Limb (tissue), 2 donors: ENCODE measurements around the gene ERFL.
"Not testable (repeated sequence)": the region's sequence is repeated elsewhere in the genome, so short reads cannot be mapped to it uniquely, and the experiment has no call there.

Experiments used
- DNase-seq, 2 donors: peaks; one replicate each; pipeline ENCODE4 v3.0.0-alpha.2; 2016; ENCODE audit errors: extremely low spot score in 2 of 2

The ERFL gene

DNA sequence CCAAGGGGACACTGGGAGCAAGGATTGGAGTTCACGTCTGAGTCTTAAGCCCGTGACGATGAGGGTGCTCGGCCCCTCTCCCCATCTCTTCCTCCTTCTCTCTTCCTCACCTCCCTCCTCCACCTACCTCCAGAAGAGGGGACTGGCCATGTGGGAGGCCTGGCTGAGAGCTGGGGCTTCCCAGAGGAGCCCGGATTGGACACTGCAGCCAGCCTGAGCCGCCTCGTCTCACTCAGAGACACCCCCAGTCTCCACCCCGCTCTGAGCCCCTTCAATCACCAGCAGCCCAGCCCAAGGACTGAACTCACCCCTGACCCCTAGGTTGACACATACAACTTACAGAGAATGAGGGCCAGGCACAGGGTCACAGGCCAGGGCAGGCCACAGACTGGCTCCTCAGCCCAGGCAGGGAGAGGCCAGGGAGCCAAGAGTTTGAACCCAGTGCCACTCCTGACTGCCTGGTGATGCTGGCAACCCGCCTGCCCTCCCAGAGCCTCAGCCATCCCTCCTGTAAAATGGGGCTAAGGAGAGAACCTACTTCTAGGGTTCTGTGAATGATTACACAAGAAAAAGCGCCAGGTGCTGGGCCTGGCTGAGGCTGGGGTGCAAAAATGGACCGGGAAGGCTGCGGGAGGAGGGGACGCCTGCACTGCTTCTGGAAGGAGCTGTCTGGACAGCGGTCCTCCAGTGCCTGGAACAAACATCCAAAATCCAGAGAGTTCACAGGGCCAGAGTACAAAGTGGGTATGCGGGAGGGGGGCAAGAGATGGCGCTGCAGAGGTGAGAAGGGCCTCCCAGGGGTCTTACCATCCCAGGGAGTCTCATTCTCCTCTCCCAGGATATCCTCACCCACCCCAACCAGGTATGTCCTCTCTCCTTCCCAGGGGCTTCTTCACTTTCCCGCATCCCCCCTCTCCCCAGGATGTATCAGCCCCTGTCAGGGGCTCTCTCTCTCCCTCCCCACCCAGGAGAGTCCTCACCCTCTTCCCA is 50.0 kb downstream of the ERFL start:
- no peak for DNase-seq

DNA sequence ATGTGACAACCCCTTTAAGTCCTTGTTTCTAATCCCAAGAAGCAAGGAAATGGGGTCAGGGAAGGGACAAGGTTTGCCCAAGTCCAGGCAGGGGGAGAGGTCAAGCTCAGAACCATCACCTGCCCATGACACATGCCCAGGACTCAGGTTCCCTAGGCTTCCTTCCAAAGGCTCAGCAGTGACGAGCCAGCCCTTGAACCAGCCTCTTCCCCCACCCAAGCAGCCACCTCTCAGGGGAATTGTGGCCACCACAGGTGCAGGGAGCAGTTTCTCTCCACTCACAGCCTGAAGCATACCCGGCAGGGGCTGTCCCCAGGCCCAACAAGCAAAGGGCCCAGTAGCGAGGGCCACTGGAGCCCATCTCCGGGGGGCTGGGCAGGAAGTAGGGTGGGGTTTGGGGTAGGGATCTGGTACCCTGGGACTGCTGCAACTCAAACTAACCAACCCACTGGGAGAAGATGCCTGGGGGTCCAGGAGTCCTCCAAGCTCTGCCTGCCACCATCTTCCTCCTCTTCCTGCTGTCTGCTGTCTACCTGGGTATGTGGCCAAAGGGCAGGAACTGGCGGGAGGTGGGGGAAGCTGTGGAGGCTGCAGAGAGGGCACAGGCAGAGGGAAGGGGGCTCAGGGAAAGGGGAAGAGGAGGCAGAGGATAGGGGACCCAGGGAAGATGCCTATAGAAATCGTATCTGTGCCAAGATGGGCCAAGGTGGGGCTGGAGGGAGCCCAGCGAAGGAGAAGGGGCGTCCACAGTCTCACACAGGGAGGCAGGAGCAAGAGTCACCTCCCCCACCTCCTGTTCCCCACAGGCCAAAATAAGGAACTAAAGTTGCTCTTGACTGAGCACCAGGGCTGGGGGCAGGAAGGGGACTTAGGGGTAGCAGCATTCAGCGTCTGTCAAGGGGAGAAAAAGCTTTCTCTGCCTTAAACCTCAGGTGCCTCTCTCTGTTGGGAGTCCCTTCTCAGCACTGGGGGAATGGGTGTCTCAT is 51.1 kb downstream of the ERFL start, which contains the start of gene CD79A:
Gene CD79A (plus strand): TSS at position 433 of the 986 bp plus-strand sequence. CDS start 26 bp downstream, at position 459.
- no peak for DNase-seq

DNA sequence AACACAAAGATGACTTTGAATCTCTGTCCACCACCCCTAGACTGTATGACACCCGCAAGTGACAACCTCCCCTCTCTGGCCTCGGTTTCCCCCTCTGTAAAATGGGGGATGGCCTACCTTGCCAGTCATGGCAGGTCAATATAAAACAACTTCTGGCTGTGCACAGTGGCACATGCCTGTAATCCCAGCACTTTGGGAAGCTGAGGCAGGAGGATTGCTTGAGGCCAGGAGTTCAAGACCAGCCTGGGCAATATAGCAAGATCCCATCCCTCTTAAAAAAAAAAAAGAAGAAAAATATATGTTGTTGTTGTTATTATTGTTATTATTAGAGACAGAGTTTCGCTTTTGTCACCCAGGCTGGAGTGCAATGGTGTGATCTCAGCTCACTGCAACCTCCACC is 52.3 kb downstream of the ERFL start:
- DNase-seq: not testable (repeated sequence)

DNA sequence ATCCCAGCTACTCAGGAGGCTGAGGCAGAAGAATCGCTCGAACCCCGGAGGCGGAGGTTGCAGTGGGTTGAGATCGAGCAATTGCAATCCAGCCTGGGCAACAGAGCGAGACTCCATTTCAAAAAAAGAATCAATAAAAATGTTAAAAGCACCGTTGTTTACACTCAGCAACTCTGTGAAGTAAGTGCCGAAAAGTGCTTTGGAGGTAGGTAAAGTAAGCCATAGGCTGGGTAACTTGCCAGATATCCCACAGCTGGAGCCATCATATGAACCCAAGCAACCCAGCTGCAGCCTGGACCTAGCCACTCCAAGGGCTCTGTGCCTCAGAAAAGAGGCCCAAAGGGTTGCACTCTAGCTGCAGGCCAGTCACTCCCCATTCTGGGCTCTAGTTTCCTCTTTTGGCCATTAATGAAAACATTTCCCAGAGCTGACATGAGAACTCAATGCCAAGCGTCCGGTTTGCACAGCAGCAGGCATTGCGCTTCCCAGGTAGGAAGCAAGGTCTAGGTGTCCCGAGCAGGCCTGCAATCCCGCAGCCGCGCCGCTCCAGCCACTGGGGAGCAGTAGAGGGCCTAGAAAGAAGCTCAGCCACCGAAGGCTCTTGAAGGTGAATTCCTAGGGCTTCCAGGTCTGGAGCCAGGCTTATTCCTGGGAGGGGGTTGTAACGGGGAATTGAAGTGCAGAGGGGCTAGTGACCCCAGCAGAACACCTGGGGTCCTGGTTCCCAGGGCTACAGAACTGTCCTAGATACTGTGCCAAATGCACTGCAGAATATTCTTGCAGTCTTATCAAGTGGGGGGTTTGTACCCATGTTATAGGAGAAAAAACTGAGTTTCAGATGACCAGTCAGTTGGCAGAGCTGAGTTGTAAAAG is 55.2 kb downstream of the ERFL start:
- DNase-seq: peak in 1 of 2 donors; percentile 72

DNA sequence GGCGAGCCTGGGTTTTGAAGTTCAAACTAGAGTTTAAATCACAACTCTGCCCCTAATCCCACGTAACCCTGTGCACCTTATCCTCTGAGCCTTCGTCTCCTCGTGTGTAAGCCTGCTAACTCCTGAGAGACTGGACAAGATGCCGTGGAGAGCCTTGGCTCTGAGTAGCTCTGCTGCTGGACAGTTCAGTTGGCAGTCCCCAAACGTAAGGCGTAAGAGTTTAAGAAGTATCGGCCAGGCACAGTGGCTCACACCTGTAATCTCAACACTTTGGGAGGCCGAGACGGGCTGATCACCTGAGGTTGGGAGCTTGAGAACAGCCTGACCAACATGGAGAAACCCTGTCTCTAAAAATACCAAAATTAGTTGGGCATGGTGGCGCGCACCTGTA is 55.9 kb downstream of the ERFL start:
- DNase-seq: no peak

DNA sequence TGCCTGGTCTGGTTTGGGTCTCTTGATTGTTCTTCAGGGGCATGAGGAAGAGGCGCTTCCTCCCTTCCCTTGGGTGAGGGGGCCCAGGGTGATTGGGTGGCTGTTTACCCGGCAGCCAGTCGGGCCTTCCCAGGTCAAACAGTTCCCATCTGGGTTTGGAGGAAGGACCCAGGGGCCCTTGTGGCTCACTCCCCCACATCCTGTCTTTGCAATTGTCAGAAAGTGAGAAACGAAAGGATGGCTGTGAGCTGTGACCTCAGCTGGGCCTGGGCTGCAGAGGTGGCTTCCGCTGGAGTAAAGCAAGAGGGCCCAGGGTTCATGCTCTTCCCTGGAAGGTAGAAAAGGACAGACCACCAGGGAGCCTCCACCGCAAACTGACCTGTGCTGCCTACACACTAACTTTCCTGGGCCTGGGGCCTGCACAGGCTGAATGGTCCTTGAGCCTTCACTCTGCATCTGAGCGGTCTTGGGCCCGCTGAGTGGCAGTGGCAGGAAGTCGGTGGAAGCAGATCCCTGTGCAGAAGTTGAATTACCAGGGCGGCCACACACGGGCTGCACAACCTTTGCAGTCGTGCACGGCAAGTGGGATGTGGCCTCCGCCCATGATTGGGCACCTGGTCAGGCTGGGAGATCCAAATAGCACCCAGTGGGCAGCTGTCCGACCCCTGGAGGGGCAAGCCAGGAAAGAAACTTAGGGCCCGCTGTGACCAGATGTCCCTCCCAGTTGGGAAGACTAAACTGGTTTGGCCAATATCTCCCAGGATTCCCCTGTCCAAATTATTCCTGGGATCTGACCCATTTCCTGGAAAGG is 56.5 kb downstream of the ERFL start:
- no peak for DNase-seq

DNA sequence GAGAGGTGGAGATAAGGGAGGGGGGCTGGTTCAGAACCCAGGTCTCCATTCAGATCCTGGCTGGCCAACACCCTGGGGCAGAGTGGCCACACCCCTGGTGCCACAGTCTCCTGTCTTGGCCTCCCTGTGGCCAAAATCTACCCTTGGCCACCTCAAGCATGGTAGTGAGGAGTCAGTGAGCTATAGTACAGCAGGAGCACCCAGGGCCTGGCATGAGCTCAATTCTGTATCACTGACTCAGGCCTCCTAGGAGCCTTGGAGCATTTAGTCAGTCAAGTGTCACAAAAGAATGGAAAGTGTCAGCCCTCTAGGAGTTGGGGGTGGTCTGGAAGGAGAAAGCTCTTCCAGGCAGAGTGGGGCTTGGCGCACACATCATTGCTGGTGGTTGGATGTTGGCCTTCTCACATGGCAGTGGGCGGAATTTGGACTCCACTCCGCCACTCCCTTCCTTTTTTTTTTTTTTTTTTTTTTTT is 57.8 kb downstream of the ERFL start:
- DNase-seq: no peak

DNA sequence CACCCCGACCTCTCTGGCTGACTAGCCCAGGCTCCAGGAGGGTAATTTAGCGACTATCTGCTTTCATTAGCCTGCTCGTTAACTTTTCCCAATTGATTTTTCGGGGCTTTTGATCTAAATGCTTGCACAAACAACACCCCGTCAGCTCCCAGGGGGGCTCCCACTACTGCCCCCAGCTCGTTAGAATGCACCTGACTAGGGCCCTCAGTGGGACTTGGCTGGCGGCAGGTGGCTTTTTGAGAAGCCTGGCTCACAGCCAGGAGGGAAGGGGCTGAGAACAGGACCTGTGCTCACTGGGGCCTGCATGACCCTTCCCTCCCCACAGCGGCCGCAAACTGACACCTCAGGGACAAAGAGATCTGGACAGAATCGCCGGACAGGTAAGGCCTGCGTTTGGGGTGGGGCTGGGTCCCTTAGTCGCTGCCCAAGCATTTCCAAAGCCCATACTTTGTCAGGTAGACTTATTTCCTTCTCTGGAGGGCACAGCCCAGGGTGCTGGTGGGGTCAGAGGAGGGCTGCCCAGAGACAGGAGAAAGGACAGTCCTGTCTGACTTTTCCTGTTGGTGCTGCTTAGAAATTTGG is 58.8 kb downstream of the ERFL start:
- DNase-seq: no peak

DNA sequence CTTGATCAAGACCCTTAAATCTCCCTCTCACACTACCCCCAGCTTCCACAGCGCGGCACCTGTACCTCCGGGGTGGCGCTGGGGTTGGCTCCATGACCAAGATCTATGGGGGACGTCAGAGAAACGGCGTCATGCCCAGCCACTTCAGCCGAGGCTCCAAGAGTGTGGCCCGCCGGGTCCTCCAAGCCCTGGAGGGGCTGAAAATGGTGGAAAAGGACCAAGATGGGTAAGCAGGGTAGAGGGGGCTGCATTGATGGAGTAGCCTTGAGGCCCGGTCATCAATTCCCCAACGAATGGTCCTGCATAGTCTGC is 59.3 kb downstream of the ERFL start:
- DNase-seq: no peak

DNA sequence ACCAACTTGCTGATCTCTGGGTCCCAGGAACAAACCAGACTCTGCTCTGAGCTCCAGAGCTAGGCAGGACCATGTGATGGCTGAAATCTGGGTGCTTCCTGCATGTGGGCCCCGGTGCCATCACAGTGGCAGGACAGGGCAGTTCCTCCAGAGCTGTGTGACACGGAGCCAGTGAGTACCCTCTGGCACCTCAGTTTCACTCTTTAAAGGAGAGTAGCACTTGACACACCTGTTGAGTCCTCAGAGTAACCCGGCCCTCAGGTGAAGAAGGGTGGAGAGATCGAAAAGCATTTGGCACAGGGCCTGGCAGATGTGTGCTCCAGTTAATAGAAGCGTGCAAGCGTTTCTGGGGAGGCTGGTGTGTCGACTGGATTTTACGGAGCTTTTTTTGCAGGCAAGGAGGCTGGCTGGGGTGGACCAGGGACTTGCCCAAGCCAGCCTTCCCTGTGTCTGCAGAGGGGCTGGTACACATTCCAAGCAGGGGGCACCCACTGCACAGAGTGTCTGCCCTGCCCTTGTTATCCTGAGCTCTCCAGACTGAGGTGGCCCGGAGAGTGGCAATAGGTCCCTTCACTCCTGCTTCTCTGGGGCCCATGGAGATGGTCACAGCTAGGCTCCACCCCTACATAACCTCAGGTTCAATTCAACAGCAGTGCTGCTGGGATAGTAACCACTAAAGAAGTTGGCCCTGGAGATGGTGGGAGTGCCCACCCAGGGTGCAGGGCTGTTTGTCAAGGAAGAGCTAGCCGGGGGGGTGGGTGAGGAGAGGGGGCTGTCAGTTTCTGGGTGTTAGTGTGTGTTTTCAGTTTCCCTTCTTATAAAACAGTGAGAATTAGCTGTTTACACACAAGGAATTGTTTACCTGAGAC is 59.9 kb downstream of the ERFL start:
- DNase-seq: no peak

DNA sequence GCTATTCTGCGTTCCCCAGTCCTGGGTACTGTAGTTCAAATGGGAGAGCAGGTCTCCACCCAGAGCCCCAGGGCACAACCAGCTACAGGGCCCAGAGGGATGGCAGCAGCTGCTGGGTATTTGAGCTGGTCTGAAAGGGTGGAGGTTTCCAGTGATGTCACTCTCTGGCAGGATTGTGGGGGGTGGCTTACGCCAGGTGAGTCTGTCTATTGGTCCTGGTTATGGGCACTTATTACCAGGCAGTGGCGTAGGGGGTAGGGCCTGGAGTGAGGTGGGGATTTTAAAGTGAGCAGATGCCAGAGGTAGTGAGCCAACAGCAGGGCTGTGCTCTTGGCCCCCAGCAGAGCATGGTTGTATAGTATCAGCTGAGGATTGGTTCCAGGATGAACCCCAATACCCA is 62.0 kb downstream of the ERFL start:
- DNase-seq: no peak

DNA sequence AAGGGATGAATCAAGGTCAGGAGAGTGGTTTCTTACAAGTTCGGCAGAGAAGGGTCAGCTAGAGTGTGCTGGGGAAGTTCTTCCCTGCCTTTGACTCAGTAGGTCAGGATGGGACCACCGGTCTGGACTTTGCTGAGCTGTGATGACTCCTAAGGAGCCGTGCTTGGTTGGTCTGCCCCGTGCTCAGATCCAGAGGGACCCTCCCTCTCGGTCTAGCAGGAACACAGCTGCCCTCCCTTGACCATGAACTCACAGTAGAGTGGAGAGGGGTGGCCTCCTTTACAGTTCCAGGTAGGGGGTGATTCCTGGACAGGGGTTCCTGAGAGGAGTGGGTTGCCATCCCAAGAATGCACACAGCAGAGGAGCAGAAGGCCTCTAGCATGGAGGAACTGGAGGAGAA is 63.9 kb downstream of the ERFL start:
- DNase-seq: no peak

DNA sequence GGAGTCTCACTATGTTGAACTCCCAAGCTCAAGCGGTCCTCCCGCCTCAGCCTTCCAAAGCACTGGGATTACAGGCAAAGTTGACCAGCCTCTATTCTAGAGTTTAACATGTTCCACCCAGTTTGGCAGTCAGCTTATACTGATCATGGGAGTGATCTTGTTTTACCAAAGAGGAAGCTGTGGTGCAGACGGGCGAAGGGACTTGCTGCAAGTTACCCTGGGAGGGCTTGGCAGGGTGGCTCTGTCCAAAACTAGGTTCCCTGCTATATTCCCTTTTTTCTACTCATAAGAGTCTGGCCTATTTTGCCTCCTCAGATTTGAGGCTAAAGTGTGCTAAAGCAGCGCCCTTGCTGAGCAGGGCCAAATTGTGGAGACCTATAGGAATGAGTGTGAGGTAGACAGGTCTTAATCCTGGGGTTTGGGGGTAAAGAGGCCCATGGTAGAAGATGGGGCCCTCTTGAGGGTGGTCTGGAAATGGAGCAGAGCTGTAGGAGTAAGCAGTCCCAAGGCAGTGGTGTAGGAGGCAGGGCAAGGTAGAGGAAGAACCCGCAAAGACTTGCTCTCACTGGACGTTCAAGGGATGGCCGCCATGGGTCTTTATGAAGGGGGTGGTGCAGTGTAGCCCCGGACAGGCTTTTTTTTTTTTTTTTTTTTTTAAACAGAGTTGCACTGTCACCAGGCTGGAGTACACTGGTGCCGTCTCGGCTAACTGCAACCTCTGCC is 64.9 kb downstream of the ERFL start:
- no peak for DNase-seq

DNA sequence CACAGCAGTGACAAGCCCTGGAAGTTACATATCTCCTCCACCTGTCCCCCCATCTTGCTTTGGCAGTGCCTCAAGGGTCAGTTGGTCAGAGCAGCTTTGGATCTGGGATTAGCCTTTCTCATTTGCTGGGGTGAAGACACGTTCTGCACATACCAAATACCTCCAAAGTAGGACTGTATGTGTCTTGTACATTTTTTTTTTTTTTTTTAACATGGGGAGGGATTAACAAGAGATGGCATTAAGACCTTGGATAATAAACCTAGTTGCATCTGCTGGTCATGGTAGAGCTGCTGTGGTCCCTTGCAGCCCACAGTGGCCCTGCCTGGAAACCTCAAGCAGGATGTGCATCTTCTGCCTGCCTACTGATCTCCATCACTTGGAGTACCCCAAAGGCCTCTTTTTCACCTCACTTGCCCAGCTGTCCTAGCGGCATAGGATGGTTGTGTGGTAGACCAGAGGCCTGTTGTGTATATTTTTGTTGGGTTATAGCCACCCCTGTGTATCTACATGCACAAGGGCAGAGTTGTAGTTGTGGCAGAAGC is 65.7 kb downstream of the ERFL start:
- no peak for DNase-seq

DNA sequence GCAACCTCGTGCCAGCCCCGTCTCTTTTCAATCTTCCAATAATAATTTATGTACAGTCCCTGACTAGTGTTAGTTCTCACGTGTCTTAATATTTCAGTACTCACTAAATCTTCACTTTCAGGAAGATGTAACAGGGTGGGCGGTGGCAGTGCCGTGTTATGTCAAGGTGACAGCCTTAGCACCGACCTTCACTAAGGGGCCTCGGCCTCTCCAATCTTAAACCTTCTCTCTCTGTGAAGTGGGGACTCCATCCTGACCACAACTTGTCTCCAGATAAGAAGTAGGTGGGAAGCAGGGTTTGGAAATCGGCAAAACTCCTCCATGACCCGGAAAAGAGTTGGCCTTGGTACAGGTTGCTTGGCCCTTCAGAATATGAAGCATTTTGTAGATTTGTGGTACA is 66.4 kb downstream of the ERFL start:
- no peak for DNase-seq

DNA sequence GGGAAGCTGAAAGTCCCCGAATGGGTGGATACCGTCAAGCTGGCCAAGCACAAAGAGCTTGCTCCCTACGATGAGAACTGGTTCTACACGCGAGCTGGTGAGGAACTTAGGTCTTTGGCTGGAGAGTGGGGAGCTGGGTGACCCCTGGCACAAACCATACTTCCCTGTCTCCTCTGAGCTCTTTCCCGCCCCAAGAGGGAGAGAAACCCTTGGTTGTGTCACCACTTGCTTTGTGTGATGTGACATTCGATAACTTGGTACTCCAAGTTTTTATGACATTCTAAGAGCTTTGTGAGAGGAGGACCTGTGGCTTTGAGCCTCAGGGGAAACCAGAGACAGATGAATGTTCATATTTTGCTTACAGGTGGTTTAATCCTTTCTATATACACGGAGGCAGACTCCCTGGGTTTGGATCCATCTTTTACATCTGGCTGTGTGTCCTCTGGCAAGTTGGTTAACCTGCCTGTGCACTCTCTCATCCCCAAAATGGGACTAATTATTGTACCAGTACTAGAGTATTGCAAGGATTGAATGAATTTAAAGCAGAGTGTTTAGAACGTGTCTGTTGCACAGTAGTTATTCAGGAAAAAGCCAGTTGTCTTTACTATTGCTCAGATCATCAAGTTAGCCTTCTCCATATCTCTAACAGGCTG is 67.0 kb downstream of the ERFL start:
- no peak for DNase-seq

DNA sequence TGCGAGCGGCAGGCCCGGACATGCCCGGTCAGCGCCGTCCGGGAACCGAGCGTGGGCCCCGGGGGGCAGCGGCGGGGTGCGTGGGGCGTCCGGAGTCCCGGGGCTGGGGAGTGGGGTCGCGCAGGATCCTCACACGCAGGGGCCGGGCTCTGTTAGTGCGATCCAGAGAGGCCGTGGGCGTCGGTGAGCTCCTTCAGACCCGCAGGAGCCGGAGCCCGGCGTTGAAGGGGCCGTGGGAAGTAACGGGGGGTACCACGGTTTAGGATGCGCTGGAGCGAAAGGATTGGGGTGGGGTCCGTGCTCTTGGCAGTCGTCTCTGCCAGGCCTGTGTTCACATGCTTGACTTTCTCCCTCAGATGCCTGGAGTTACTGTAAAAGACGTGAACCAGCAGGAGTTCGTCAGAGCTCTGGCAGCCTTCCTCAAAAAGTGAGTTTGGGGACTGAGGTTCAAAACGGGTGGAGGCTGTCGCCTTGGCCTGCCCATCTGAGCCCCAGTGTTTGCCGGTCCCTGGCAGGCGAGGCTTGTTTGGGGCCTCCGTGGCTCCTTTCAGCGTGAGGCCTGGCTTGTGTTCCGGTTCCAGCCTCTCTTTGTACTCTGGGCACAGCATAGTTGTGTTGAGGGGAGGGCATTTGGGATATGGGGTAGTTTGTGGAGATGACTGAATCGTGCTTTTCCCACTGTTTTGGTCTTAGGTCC is 67.7 kb downstream of the ERFL start:
- DNase-seq: no peak
